HepG2 (cell line): ENCODE data around the gene PEX11G. TPM values are rescaled to one million over a fixed set of nuclear protein-coding genes. Genes with fewer than 3 reads are reported as not detected.

Experiments used
- ATAC-seq: fragments of 200-7000 bp; cut with Tn5 transposase; 3 replicates; pipeline ENCODE4 v1.9.1; 2020; ENCODE audit warnings: mild to moderate bottlenecking, moderate library complexity
- BruUV-seq: library from RNA; stranded (reverse); fragments of 400-500 nt; replicated peaks from 2 replicates; lab custom pipeline; 2021; lab: Mats Ljungman, UMichigan
- CTCF ChIA-PET: fragments of 300-600 bp; formaldehyde crosslinking; extraction: SDS; loops from one replicate; lab custom pipeline; 2021; ENCODE audit warnings: low total read pairs, inconsistent platforms, low intra/inter-chr PET ratio; lab: Yijun Ruan, JAX
- POLR2A ChIA-PET: fragments of 350-600 bp; sonication (Branson Sonifier 250); formaldehyde crosslinking; loops from one replicate; lab custom pipeline; 2020; ENCODE audit warnings: antibody characterized with exemption, inconsistent platforms; lab: Yijun Ruan, JAX
- DNase-seq: peaks from one replicate; pipeline ENCODE4 v3.0.0-alpha.2; 2015; ENCODE audit warnings: low spot score
- FAIRE-seq: peaks from 3 replicates; lab custom pipeline; 2011; peaks lifted over from hg19 to GRCh38; lab: Jason Lieb, UNC
- H2AFZ ChIP-seq: one replicate; pipeline ENCODE4 v1.6.1; 2011; ENCODE audit warnings: low read length, inconsistent platforms
- H3K27ac ChIP-seq: fragments of 300-600 bp; 3 replicates; pipeline ENCODE4 v1.8.0; 2011; ENCODE audit warnings: mixed run types, mild to moderate bottlenecking, mixed read lengths, low read length, inconsistent platforms; ENCODE audit not compliant: insufficient read depth; ENCODE audit errors: extremely low read length
- H3K27me3 ChIP-seq, 2 experiments: fragments of 200-600 bp in 1 of 2; 2 replicates in 1 of 2; 3 replicates in 1 of 2; pipeline versions ENCODE4 v1.6.0 to v1.8.0; 2011; ENCODE audit warnings: low read length in 2 of 2, mild to moderate bottlenecking in 2 of 2, moderate library complexity in 2 of 2, inconsistent platforms in 1 of 2; ENCODE audit not compliant: insufficient read depth in 2 of 2, control insufficient read depth in 1 of 2
- H3K36me3 ChIP-seq, 2 experiments: fragments of 200-600 bp in 1 of 2; replicated peaks in 1 of 2; 2 replicates in 1 of 2; 3 replicates in 1 of 2; pipeline versions ENCODE4 v1.5.1 to v1.8.0; 2011; ENCODE audit warnings: low read length in 2 of 2, inconsistent platforms in 1 of 2; ENCODE audit not compliant: insufficient read depth in 2 of 2, control insufficient read depth in 1 of 2
- H3K4me1 ChIP-seq: 2 replicates; pipeline ENCODE4 v1.5.1; 2012; ENCODE audit warnings: low read length, inconsistent platforms; ENCODE audit not compliant: insufficient read depth
- H3K4me2 ChIP-seq: 2 replicates; pipeline ENCODE4 v1.6.0; 2011; ENCODE audit warnings: low read depth, low read length, inconsistent platforms
- H3K4me3 ChIP-seq, 3 experiments: fragments of 200-600 bp in 1 of 3; sonication (generic), shearing (Covaris generic) in 1 of 3; replicated peaks in 1 of 3; 2 replicates each; pipeline ENCODE4 v1.5.1; 2011 to 2016; ENCODE audit warnings: low read length in 3 of 3, inconsistent platforms in 2 of 3, low read depth in 2 of 3, mild to moderate bottlenecking in 2 of 3, control low read depth in 1 of 3, mixed read lengths in 1 of 3; ENCODE audit not compliant: insufficient read depth in 1 of 3
- H3K79me2 ChIP-seq: one replicate; pipeline ENCODE4 v1.6.1; 2011; ENCODE audit warnings: low read length, inconsistent platforms; ENCODE audit not compliant: insufficient read depth
- H3K9ac ChIP-seq: 2 replicates; pipeline ENCODE4 v1.6.0; 2011; ENCODE audit warnings: mild to moderate bottlenecking, low read depth, low read length, inconsistent platforms; ENCODE audit not compliant: insufficient read depth
- H3K9me3 ChIP-seq: 2 replicates; pipeline ENCODE4 v1.5.1; 2012; ENCODE audit warnings: mild to moderate bottlenecking, low read length
- H4K20me1 ChIP-seq: 2 replicates; pipeline ENCODE4 v1.6.0; 2011; ENCODE audit warnings: inconsistent platforms, mild to moderate bottlenecking, low read length, moderate library complexity; ENCODE audit not compliant: insufficient read depth
- ARID2 ChIP-seq: sonication (generic); formaldehyde crosslinking; IDR thresholded peaks from 2 replicates; pipeline ENCODE4 v1.8.1; 2022; ENCODE audit warnings: mild to moderate bottlenecking, missing genetic modification reagents, borderline replicate concordance
- SP4 ChIP-seq: sonication (generic); formaldehyde crosslinking; IDR thresholded peaks from 2 replicates; pipeline ENCODE4 v1.8.1; 2023; ENCODE audit warnings: mild to moderate bottlenecking, missing genetic modification reagents
- STAT5B ChIP-seq: sonication (generic); formaldehyde crosslinking; IDR thresholded peaks from 2 replicates; pipeline ENCODE4 v1.4.0; 2020; ENCODE audit warnings: missing genetic modification reagents
- TAF1 ChIP-seq: sonication (generic); formaldehyde crosslinking; IDR thresholded peaks from 2 replicates; pipeline ENCODE4 v1.4.0; 2020; ENCODE audit warnings: missing genetic modification reagents
- TBP ChIP-seq: sonication (generic); formaldehyde crosslinking; IDR thresholded peaks from 2 replicates; pipeline ENCODE4 v1.5.0; 2020; ENCODE audit warnings: missing genetic modification reagents
- ZMYM4 ChIP-seq: sonication (generic); formaldehyde crosslinking; IDR thresholded peaks from 2 replicates; pipeline ENCODE4 v1.8.1; 2023; ENCODE audit warnings: mild to moderate bottlenecking, missing genetic modification reagents
- ZNF136 ChIP-seq: sonication (generic); formaldehyde crosslinking; IDR thresholded peaks from 2 replicates; pipeline ENCODE4 v1.8.1; 2022; ENCODE audit warnings: low read depth, mild to moderate bottlenecking, moderate library complexity, missing genetic modification reagents
- ZNF350 ChIP-seq: sonication (generic); formaldehyde crosslinking; IDR thresholded peaks from 2 replicates; pipeline ENCODE4 v1.4.0; 2020; ENCODE audit warnings: mild to moderate bottlenecking, low read depth, missing genetic modification reagents, borderline replicate concordance
- ZNF383 ChIP-seq: sonication (generic); formaldehyde crosslinking; IDR thresholded peaks from 2 replicates; pipeline ENCODE4 v1.4.0; 2020; ENCODE audit warnings: missing genetic modification reagents, mild to moderate bottlenecking, borderline replicate concordance
- ZNF652 ChIP-seq: IDR thresholded peaks from 2 replicates; pipeline ENCODE4 v1.6.1; 2016; ENCODE audit warnings: low read depth, borderline replicate concordance
- ZSCAN20 ChIP-seq: sonication (generic); formaldehyde crosslinking; IDR thresholded peaks from 2 replicates; pipeline ENCODE4 v1.4.0; 2020; ENCODE audit warnings: missing genetic modification reagents, mild to moderate bottlenecking, borderline replicate concordance
- WGBS: methylation state at CpG from one replicate; pipeline ENCODE4 v1.1.6; 2017; ENCODE audit warnings: low lambda C conversion rate; 5-methylcytosine and 5-hydroxymethylcytosine counted together
- in situ Hi-C: cut with HindIII; loops from 2 replicates; pipeline ENCODE4 v1.10.0; 2017; ENCODE audit warnings: low pct_unique_long_range_greater_than_20kb; ENCODE audit not compliant: extremely low pct_ligation_motif_present
- intact Hi-C: fragments of 100-400 bp; cut with micrococcal nuclease; formaldehyde crosslinking; loops from one replicate; pipeline ENCODE4 v1.10.0; 2022; ENCODE audit not compliant: unreplicated experiment
- polyA plus RNA-seq, 8 experiments: library from polyadenylated mRNA; depleted of rRNA in 3 of 8; stranded (reverse) in 7 of 8; unstranded in 1 of 8; fragments of >200 nt; fragmentation: Illumina TruSeq in 4 of 8; extraction: Trizol in 4 of 8; gene quantifications; 2 replicates each; pipeline versions ENCODE4 v1.2.1 to v1.2.3, GENCODE V29; 2011 to 2016; ENCODE audit warnings: low read depth in 4 of 8, missing spikeins in 1 of 8, mixed read lengths in 1 of 8; ENCODE audit not compliant: insufficient read depth in 1 of 8
- total RNA-seq, 5 experiments: library from RNA; depleted of rRNA; stranded (reverse); fragments of >200 nt; fragmentation: Illumina TruSeq; extraction: Trizol; gene quantifications; 2 replicates each; pipeline ENCODE4 v1.2.3, GENCODE V29; 2016; ENCODE audit warnings: low read depth in 1 of 5
- TF ChIP-seq, protein P1 (sequence below): sonication (generic); formaldehyde crosslinking; conservative IDR thresholded peaks from 2 replicates; pipeline ENCODE4 v1.4.0; 2020; ENCODE audit warnings: missing genetic modification reagents
- TF ChIP-seq, protein P2 (sequence below): sonication (generic); formaldehyde crosslinking; IDR thresholded peaks from 2 replicates; pipeline ENCODE4 v1.5.0; 2020; ENCODE audit warnings: missing genetic modification reagents, mild to moderate bottlenecking, borderline replicate concordance
- TF ChIP-seq, protein P3 (sequence below): sonication (generic); formaldehyde crosslinking; IDR thresholded peaks from 2 replicates; pipeline ENCODE4 v1.5.0; 2020; ENCODE audit warnings: missing genetic modification reagents
- TF ChIP-seq, protein P4 (sequence below): sonication (generic); formaldehyde crosslinking; IDR thresholded peaks from 2 replicates; pipeline ENCODE4 v1.4.0; 2020; ENCODE audit warnings: mild to moderate bottlenecking, missing genetic modification reagents

The PEX11G gene
- total and polyA plus RNA-seq, 2 of the 13 experiments (the other 11 are each of a cell fraction or from before 2014, with no cell fraction given), result not detected

DNA sequence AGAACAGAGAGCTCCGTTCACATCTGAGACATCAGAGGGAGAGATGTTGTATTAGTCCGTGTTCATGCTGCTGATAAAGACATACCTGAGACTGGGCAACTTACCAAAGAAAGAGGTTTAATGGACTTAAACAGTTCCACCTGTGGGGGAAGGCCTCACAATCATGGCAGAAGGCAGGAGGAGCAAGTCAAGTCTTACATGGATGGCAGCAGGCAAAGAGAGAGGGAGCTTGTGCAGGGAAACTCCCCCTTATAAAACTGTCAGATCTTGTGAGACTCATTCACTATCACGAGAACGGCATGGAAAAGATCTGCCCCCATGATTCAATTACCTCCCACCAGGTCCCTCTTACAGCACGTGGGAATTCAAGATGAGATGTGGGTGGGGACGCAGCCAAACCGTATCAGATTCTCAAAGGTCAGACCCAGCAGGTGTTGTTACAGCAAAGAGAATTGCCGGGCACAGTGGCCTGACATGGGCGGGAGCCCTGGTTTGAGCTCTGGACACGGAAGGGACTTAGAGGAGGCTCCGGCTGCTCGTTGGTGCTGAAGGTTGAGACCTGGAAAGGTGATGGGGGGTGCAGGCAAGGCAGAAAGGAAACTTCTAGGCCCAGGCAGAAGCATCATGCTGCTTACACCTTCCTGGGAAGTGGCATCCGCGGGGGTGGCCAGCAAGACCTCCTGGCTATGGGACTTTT is 33.1 kb downstream of the PEX11G start:
- TF ChIP-seq STAT5B (CRISPR knock-in tag), result no peak
- TF ChIP-seq ARID2, result no peak
- no peak for TF ChIP-seq ZSCAN20 (CRISPR knock-in tag)
- no peak for TF ChIP-seq ZNF350
- TF ChIP-seq, protein P1, sequence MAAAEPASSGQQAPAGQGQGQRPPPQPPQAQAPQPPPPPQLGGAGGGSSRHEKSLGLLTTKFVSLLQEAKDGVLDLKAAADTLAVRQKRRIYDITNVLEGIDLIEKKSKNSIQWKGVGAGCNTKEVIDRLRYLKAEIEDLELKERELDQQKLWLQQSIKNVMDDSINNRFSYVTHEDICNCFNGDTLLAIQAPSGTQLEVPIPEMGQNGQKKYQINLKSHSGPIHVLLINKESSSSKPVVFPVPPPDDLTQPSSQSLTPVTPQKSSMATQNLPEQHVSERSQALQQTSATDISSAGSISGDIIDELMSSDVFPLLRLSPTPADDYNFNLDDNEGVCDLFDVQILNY (CRISPR knock-in tag), result no peak
- no peak for TF ChIP-seq ZNF383
- TF ChIP-seq SP4 (CRISPR knock-in tag), result no peak
- TF ChIP-seq, protein P2, sequence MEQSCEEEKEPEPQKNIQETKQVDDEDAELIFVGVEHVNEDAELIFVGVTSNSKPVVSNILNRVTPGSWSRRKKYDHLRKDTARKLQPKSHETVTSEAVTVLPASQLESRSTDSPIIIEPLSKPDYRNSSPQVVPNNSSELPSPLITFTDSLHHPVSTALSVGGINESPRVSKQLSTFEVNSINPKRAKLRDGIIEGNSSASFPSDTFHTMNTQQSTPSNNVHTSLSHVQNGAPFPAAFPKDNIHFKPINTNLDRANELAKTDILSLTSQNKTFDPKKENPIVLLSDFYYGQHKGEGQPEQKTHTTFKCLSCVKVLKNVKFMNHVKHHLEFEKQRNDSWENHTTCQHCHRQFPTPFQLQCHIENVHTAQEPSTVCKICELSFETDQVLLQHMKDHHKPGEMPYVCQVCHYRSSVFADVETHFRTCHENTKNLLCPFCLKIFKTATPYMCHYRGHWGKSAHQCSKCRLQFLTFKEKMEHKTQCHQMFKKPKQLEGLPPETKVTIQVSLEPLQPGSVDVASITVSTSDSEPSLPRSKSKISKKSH (CRISPR knock-in tag), result no peak
- TF ChIP-seq ZNF136 (CRISPR knock-in tag), result no peak
- no peak for TF ChIP-seq ZNF652
- TF ChIP-seq ZMYM4 (CRISPR knock-in tag), result no peak
- no peak for TF ChIP-seq TAF1 (CRISPR knock-in tag)
- TF ChIP-seq, protein P3, sequence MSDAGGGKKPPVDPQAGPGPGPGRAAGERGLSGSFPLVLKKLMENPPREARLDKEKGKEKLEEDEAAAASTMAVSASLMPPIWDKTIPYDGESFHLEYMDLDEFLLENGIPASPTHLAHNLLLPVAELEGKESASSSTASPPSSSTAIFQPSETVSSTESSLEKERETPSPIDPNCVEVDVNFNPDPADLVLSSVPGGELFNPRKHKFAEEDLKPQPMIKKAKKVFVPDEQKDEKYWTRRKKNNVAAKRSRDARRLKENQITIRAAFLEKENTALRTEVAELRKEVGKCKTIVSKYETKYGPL (CRISPR knock-in tag), result no peak
- no peak for TF ChIP-seq TBP
- TF ChIP-seq, protein P4, sequence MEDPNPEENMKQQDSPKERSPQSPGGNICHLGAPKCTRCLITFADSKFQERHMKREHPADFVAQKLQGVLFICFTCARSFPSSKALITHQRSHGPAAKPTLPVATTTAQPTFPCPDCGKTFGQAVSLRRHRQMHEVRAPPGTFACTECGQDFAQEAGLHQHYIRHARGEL, result no peak
- Histone ChIP-seq H3K9ac (no peak overlapping the region), H3K9me3 (peaks cover 11% of the 10 kb centered on the region), H3K27ac (no peak overlapping the region), H3K27me3 (no peaks in the 10 kb centered on the region), H2AFZ (no peak overlapping the region), H3K79me2 (peaks cover 1% of the 10 kb centered on the region), H3K4me1 (no peaks in the 10 kb centered on the region), H3K4me3 (no peak overlapping the region), H3K4me2 (no peak overlapping the region), H4K20me1 (no peaks in the 10 kb centered on the region), H3K36me3 (peaks cover 27 to 50% of the 10 kb centered on the region in 2 experiments)
- intact Hi-C loops (no loop called here), in situ Hi-C loops (no loop called here)
- no TSS peak for BruUV-seq
- no peak for FAIRE-seq
- POLR2A ChIA-PET, result no interaction called here
- ATAC-seq, result no peak
- WGBS, result 96% methylated on average over 14 of the region's 14 CpGs
- no peak for DNase-seq
- CTCF ChIA-PET, result no interaction called here
